Muscle of arm (tissue), 12 donors: ENCODE data around the gene SPATA6L. TPM values are rescaled to one million over a fixed set of nuclear protein-coding genes. Genes with fewer than 3 reads are reported as not detected.

Experiments
- DNase-seq: peaks from one replicate; pipeline ENCODE4 v3.0.0-alpha.2; 2013
- polyA plus RNA-seq, 12 donors: library from polyadenylated mRNA; unstranded; fragments of 120-200 nt; gene quantifications; one replicate each; pipeline ENCODE4 v1.2.1, GENCODE V29; 2013; ENCODE audit not compliant: insufficient read length in 12 of 12

Gene SPATA6L
- polyA plus RNA-seq, 12 donors: 0.31 to 2.5 (median 0.67) TPM; not detected in 1

DNA sequence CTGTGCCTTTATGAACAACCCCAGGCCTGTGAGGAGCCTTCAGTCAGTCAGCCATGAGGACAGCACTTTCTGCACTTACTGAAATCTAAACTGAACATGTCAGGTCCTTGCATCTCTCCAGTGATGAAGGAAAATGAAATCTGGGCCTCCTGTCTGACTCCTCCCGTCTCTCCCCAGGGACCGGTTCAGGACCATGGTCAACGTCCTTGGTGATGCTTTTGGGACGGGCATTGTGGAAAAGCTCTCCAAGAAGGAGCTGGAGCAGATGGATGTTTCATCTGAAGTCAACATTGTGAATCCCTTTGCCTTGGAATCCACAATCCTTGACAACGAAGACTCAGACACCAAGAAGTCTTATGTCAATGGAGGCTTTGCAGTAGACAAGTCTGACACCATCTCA, 81.1 kb downstream of the SPATA6L start:
- no peak for DNase-seq

GRCh38 chr9:4584636-4585035, 81.6 kb downstream of the SPATA6L start:
- no peak for DNase-seq

DNA sequence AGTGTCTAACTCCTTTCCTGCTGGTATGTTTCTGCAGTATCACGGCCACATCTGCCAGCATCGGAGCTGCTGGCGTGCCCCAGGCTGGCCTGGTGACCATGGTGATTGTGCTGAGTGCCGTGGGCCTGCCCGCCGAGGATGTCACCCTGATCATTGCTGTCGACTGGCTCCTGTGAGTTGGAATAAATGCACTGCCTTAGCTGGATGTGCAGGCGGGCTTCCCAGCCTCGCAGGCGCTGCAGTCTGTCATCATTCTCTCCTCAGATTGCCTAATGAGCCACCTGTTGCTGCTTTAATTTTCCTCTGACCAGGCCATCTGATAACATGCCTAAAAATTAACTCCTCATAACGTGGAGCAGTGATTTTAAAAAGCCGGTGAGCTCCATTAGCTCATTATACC, 83.3 kb downstream of the SPATA6L start:
- no peak for DNase-seq

- no peak for DNase-seq
Observed at GRCh38 chr9:4581861-4582565, 84.3 kb downstream of the SPATA6L start.

- DNase-seq: no peak
Observed at GRCh38 chr9:4581035-4581760, 85.1 kb downstream of the SPATA6L start.

- no peak for DNase-seq
Observed at GRCh38 chr9:4579001-4579400, 87.3 kb downstream of the SPATA6L start.

- no peak for DNase-seq
Observed at GRCh38 chr9:4576448-4576847, 89.8 kb downstream of the SPATA6L start.

- no peak for DNase-seq
Observed at GRCh38 chr9:4575997-4576396, 90.3 kb downstream of the SPATA6L start.

DNA sequence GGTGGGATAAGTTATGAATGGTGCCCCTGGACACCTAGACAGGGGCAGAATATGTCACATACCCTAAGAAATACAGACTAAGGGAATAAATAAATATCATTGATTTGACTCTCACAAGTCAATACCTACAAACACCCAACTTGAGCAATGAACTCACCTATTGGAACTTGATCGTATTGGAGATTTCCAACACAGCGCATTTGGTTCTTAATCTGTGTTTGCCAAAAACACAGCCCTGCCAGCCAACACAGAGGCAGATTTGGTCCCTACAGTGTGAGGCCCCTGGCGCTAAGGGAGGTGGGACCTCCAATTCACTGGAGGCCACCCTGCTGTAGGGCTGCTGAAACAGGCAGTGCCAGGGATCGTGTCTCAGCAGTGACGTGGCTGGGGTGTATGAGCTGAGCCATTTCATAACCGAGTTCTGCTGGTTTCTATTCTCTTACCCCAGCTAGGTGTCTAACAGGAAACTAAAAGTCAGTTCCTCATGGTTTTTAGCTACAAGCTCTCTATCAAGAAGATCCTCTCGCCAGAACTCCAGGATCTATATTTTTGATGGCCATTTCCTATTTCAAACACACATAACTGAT, 91.5 kb downstream of the SPATA6L start:
- DNase-seq: no peak

- DNase-seq: no peak
Observed at GRCh38 chr9:4573634-4574389, 92.5 kb downstream of the SPATA6L start.

DNA sequence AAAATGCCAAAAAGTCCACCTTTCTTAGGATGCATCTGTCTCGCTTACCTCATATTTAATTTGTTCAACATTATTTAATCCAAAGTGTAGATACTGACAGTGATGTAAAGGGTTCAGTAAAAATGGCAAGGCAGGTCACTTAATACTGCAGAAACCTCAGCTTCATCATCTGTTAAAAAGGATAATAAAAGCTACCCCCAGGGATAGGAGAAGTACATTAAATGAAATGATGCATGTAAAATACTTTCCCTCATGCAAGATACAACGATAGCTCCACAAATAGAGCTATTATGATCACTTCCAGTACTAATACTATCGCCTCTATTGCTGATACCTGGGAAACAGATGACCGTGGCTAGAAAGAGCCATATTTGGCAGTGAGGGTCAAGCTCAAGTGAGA, 93.1 kb downstream of the SPATA6L start:
- DNase-seq: no peak

GRCh38 chr9:4572184-4572826, 94.0 kb downstream of the SPATA6L start:
- DNase-seq: no peak

- DNase-seq: no peak
Observed at GRCh38 chr9:4569101-4569500, 97.2 kb downstream of the SPATA6L start.

DNA sequence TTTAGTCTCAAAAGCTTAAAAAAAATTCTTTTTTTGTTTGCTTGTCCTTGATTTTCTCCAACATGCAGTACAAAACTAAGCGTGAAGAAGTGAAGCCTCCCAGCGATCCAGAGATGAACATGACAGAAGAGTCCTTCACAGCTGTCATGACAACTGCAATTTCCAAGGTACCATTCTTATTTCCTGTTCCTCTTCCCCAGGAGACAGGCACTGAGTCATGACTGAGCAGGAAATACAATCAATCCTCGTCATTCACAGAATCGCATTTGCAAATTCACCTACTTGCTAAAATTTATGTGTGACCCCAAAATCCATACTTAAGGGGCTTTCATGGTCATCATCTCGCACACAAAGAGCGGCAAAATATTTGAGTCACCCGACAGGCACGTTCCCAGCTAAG, 98.7 kb downstream of the SPATA6L start:
- no peak for DNase-seq

DNA sequence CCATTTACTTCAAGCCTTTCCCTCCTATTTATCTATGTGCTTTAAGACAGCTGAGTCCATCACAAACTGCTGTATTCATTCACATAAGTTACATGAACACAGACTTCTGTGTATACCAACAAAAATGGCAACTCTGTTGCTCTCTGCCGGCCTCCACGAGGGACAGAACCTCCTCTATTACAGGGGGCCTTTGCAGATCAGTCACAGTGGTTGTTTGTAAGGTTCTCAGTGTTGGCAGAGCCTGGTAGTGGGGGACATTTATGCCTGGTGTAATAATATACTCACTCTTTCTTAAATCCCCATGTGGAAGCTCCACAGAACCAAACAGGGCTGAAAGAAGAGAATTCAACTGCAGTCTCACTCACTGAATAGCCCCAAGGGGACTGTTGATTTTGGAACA, 99.5 kb downstream of the SPATA6L start:
- no peak for DNase-seq

- no peak for DNase-seq
Observed at GRCh38 chr9:4563105-4563504, 103.2 kb downstream of the SPATA6L start.

GRCh38 chr9:4559261-4560182, 106.8 kb downstream of the SPATA6L start:
- no peak for DNase-seq

DNA sequence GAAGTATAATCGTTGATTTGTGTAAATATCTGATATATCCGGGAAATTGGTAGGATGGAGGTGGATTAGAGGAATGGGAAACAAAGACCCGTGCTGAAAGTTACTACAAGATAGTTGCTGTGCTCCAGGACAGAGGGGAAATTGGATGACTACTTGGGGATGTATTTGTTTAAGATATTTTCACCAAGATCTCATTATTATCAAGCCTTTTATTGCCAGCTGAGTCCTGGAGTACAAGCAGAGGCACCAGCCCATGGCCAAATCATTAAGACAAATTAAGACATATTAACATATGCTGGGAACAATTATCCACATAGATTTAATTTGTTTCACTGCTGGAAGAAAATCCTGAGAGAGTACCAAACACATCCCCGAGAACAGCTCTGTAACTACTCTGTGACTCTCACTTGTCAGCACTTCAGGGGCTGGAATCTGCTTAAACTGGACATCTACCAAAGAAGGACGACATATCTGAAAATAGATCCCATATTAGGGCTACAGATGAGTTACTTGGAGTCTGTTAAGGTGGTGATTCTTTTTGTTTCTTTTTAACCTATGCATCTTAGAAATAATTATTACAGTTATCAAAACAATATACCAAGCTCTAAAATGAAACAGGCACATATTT, 107.8 kb downstream of the SPATA6L start:
- no peak for DNase-seq

- no peak for DNase-seq
Observed at GRCh38 chr9:4555236-4555635, 111.0 kb downstream of the SPATA6L start.

- no peak for DNase-seq
Observed at GRCh38 chr9:4553951-4554381, 112.3 kb downstream of the SPATA6L start.
